OCI-LY7 (cell line): Measurements from ENCODE around the gene ISYNA1. TPM values are rescaled to one million over a fixed set of nuclear protein-coding genes. Genes with fewer than 3 reads are reported as not detected.

ENCODE experiments used
- BruUV-seq: library from RNA; stranded (reverse); fragments of 400-500 nt; replicated peaks from 2 replicates; lab custom pipeline; 2021; lab: Mats Ljungman, UMichigan
- CTCF ChIA-PET: fragments of 300-600 bp; sonication (Branson Sonifier 250); formaldehyde crosslinking; loops from one replicate; lab custom pipeline; 2022; ENCODE audit warnings: antibody characterized with exemption; ENCODE audit not compliant: unreplicated experiment; lab: Charles Lee
- POLR2A ChIA-PET: fragments of 300-600 bp; sonication (Branson Sonifier 250); formaldehyde crosslinking; loops from one replicate; lab custom pipeline; 2022; ENCODE audit warnings: antibody characterized with exemption; lab: Charles Lee
- DNase-seq: peaks from one replicate; pipeline ENCODE4 v3.0.0-alpha.2; 2015; ENCODE audit warnings: low spot score
- H2AFZ ChIP-seq: fragments of 200-600 bp; sonication (generic), shearing (Covaris generic); 2 replicates; pipeline ENCODE4 v1.6.1; 2014; ENCODE audit warnings: mild to moderate bottlenecking, antibody characterized with exemption, low read length, moderate library complexity
- H3K27ac ChIP-seq: fragments of 200-600 bp; sonication (generic); 2 replicates; pipeline ENCODE4 v1.5.1; 2014; ENCODE audit warnings: mixed run types, low read depth, mild to moderate bottlenecking, moderate library complexity, low read length, inconsistent platforms; ENCODE audit not compliant: poor library complexity, severe bottlenecking
- H3K36me3 ChIP-seq: fragments of 200-600 bp; sonication (generic); 2 replicates; pipeline ENCODE4 v1.6.1; 2014; ENCODE audit warnings: mild to moderate bottlenecking, antibody characterized with exemption, low read length, moderate library complexity, mixed read lengths; ENCODE audit not compliant: insufficient read depth
- H3K4me1 ChIP-seq: fragments of 200-600 bp; sonication (generic); 2 replicates; pipeline ENCODE4 v1.5.1; 2014; ENCODE audit warnings: mild to moderate bottlenecking, low read length; ENCODE audit not compliant: insufficient read depth, poor library complexity, severe bottlenecking
- H3K4me2 ChIP-seq: fragments of 200-600 bp; sonication (generic); 2 replicates; pipeline ENCODE4 v1.6.1; 2014; ENCODE audit warnings: mild to moderate bottlenecking, low read length
- H3K4me3 ChIP-seq: fragments of 200-600 bp; sonication (generic); 2 replicates; pipeline ENCODE4 v1.5.1; 2014; ENCODE audit warnings: mild to moderate bottlenecking, low read depth, low read length; ENCODE audit not compliant: poor library complexity, severe bottlenecking
- H3K79me2 ChIP-seq: fragments of 200-600 bp; sonication (generic); 2 replicates; pipeline ENCODE4 v1.6.1; 2016; ENCODE audit warnings: low read depth, mild to moderate bottlenecking, low read length, moderate library complexity, mixed read lengths; ENCODE audit not compliant: insufficient read depth
- H3K9me2 ChIP-seq: fragments of 200-600 bp; sonication (generic); 2 replicates; pipeline ENCODE4 v1.6.1; 2016; ENCODE audit warnings: mild to moderate bottlenecking, low read length, mixed read lengths; ENCODE audit not compliant: insufficient read depth
- H3K9me3 ChIP-seq: fragments of 200-600 bp; sonication (generic); 2 replicates; pipeline ENCODE4 v1.6.1; 2014; ENCODE audit warnings: mild to moderate bottlenecking, mixed run types, low read length, mixed read lengths
- H4K20me1 ChIP-seq: fragments of 200-600 bp; sonication (generic); 2 replicates; pipeline ENCODE4 v1.6.1; 2014; ENCODE audit warnings: mild to moderate bottlenecking, antibody characterized with exemption, low read length, moderate library complexity, mixed read lengths; ENCODE audit not compliant: insufficient read depth
- EZH2phosphoT487 ChIP-seq: fragments of 200-600 bp; sonication (generic); IDR thresholded peaks from 2 replicates; pipeline ENCODE4 v1.6.1; 2018; ENCODE audit warnings: low read depth, borderline replicate concordance, mild to moderate bottlenecking, mixed run types, antibody characterized with exemption, low read length, moderate library complexity, mixed read lengths
- intact Hi-C: fragments of 100-400 bp; cut with micrococcal nuclease; formaldehyde crosslinking; loops from one replicate; pipeline ENCODE4 v1.10.0; 2022; ENCODE audit not compliant: unreplicated experiment
- total RNA-seq, 2 experiments: library from RNA; depleted of rRNA in 1 of 2; stranded (reverse); fragments of >200 nt in 1 of 2; shearing (Covaris generic) in 1 of 2; gene quantifications; 2 replicates each; pipeline ENCODE4 v1.2.3, GENCODE V29; 2014 to 2022
- TF ChIP-seq, protein P1 (sequence below): fragments of 200-600 bp; sonication (generic); conservative IDR thresholded peaks from 2 replicates; pipeline ENCODE4 v1.5.1; 2014; ENCODE audit warnings: mild to moderate bottlenecking, antibody characterized with exemption, low read length, moderate library complexity, mixed read lengths

ISYNA1 gene
- total RNA-seq, 2 experiments from 2014 or later: 1.8 to 8.9 TPM

DNA sequence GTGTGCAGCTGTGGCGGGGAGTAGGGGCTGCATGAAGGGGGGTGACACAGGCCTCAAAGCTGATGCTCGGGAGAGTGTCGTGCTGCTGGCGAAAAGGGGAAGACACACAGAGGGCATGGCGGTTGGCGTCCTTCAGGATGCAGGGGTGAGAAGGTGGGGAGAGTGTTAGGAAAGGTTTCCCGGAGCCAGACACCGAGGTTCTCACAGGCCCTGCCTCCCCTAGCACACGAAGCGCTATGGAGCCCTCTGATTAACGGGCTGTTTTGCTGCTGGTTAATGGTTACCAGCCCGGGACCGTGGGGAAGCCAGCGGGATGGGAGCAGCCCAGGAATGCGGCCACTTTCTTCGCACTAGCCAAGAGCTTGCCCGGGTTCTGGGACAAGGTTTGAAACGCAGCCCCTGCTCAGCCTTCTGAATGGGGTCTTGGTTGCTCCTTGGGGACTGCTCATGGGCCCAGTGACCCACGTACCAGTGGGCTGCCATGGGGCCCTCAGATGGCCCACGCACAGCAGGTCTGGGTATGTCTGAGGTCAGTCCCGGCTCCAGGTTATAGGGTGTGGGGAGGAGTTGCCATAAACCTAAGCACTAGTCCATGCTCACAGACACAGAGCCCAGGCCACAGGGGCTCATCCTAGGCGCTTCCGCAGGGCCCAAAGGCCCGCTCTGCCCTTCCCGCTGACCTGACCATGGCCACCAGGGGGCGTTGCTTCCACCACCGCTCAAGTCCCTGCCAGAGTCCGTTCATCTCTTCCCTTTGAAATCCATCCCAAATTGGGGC, 31.3 kb upstream of the ISYNA1 start:
- H3K79me2 ChIP-seq: no peaks in the 10 kb centered on the region
- peaks cover 14% of the 10 kb centered on the region; the same call in 1 of the 2 replicates for H3K36me3 ChIP-seq
- POLR2A ChIA-PET: no interaction called here
- H3K4me3 ChIP-seq: no peak overlapping the region
- BruUV-seq: no TSS peak
- no peak for TF ChIP-seq EZH2phosphoT487
- TF ChIP-seq, protein P1, sequence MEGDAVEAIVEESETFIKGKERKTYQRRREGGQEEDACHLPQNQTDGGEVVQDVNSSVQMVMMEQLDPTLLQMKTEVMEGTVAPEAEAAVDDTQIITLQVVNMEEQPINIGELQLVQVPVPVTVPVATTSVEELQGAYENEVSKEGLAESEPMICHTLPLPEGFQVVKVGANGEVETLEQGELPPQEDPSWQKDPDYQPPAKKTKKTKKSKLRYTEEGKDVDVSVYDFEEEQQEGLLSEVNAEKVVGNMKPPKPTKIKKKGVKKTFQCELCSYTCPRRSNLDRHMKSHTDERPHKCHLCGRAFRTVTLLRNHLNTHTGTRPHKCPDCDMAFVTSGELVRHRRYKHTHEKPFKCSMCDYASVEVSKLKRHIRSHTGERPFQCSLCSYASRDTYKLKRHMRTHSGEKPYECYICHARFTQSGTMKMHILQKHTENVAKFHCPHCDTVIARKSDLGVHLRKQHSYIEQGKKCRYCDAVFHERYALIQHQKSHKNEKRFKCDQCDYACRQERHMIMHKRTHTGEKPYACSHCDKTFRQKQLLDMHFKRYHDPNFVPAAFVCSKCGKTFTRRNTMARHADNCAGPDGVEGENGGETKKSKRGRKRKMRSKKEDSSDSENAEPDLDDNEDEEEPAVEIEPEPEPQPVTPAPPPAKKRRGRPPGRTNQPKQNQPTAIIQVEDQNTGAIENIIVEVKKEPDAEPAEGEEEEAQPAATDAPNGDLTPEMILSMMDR: peak; percentile 81
- peak; percentile 45 for DNase-seq
- intact Hi-C loops: no loop called here
- no peaks in the 10 kb centered on the region for H3K4me1 ChIP-seq
- H3K27ac ChIP-seq: no peak overlapping the region
- H4K20me1 ChIP-seq: no peaks in the 10 kb centered on the region
- no peaks in the 10 kb centered on the region for H3K9me2 ChIP-seq
- H3K9me3 ChIP-seq: no peaks in the 10 kb centered on the region
- CTCF ChIA-PET: interaction anchor here (0.6 kb wide), 1 partner anchor 32 kb away, joined by 7 read pairs; no protein-coding TSS in a partner anchor
- H2AFZ ChIP-seq: no peak overlapping the region
- H3K4me2 ChIP-seq: no peak overlapping the region

DNA sequence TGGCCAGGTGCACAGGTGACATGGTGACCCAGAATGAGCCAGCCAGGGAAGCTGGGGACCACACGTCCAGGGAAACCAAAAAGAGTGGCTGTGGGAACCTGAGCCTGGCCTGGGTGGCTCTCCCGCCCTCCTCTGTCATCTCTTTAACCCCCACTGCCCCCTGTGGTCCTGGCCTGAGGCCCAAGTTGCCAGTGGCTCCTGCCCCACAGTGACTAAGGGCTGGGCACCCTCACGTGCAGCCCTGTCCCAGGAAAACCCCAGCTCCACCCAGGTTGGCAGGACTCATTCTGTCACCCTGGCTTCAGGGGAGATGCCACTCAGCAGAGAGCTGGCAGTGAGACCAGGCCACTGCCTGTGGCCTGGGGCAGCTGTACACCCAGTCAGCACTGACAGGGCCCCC, 30.6 kb upstream of the ISYNA1 start:
- no peak overlapping the region for H2AFZ ChIP-seq
- no TSS peak for BruUV-seq
- H4K20me1 ChIP-seq: no peaks in the 10 kb centered on the region
- intact Hi-C loops: no loop called here
- H3K4me3 ChIP-seq: no peak overlapping the region
- no peaks in the 10 kb centered on the region for H3K9me2 ChIP-seq
- no peaks in the 10 kb centered on the region for H3K4me1 ChIP-seq
- POLR2A ChIA-PET: no interaction called here
- H3K4me2 ChIP-seq: no peak overlapping the region
- CTCF ChIA-PET: no interaction called here
- H3K79me2 ChIP-seq: no peaks in the 10 kb centered on the region
- TF ChIP-seq EZH2phosphoT487: no peak
- TF ChIP-seq, protein P1: no peak
- H3K9me3 ChIP-seq: no peaks in the 10 kb centered on the region
- peaks cover 18% of the 10 kb centered on the region; the same call in 1 of the 2 replicates for H3K36me3 ChIP-seq
- H3K27ac ChIP-seq: no peak overlapping the region
- DNase-seq: no peak

DNA sequence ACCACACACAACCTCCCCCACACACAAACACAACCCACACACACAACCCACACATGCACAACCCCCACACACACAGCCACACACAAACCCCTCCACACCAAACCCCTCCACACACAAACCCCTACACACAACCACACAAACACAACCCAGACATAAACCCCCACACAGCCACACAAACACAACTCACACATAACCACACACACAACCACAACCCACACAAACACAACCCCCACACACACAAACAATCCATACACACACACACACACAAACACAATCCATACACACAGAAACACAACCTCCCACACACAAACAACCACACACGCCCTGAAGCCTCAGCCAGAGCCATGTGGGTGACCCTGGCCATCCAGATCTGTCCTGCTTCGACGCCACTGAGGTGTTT, 30.0 kb upstream of the ISYNA1 start:
- ChIA-PET POLR2A (no interaction called here), CTCF (no interaction called here)
- intact Hi-C loops: no loop called here
- Histone ChIP-seq H3K79me2 (no peaks in the 10 kb centered on the region), H3K4me2 (no peak overlapping the region), H2AFZ (no peak overlapping the region), H3K4me1 (no peaks in the 10 kb centered on the region), H3K9me3 (no peaks in the 10 kb centered on the region), H3K9me2 (no peaks in the 10 kb centered on the region), H3K27ac (no peak overlapping the region), H3K36me3 (peaks cover 18% of the 10 kb centered on the region; the same call in 1 of the 2 replicates), H3K4me3 (no peak overlapping the region), H4K20me1 (no peaks in the 10 kb centered on the region)
- no peak for DNase-seq
- no TSS peak for BruUV-seq
- TF ChIP-seq, protein P1: no peak
- no peak for TF ChIP-seq EZH2phosphoT487
